Stimulated activated CD4-positive, alpha-beta T cell treated with anti-CD3 and anti-CD28 coated beads, Interleukin-1b, Interleukin-23, amount 100 ng/mL, for 4 hours (primary cell): ENCODE measurements around the gene ZNF789.

Experiments
- DNase-seq, 2 donors: peaks; one replicate each; pipeline ENCODE4 v3.0.0-alpha.2; 2020; ENCODE audit warnings: low read depth in 2 of 2

ZNF789 gene

DNA sequence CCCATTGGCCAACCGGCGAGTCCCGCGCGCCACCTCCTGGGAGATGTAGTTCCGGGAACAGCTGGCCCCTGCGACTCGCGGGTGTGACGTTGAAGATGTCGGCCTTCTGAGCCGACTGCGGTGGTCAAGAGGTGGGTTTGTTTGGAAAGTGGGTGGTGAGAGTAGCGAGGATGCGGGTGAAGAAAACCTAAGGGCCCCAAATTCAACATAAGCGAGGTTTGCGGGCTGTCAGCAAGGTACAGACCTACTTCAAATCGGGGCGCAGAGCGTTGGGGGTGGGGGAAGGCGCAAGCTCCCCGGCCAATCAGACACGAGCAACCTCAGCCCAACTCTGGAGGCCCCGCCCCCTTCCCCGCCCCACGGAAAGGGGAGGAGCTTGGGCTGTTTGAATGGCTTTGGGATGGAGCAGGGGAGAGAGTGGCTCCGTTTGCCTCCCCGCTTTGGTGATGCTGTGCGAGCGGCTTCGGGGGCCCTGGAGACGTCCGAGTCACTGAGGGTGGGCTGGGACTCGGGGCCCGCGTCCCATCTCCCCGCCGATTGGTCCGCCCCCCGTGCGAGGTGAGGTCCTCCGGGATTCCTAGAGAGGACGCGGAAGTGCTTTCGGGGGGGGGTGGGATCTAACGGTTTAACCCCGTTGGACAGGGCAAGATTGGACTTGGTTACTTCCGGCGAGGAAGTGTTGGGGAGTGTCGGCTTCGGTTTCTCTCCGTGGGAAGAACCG, 32.1 kb downstream of the ZNF789 start, which contains the start of gene ZKSCAN5:
Gene ZKSCAN5 (plus strand): TSS at position 60 of the 721 bp plus-strand sequence. CDS start 1,383 bp downstream, outside the sequence.
- DNase-seq: peak; percentile 97 to 98

DNA sequence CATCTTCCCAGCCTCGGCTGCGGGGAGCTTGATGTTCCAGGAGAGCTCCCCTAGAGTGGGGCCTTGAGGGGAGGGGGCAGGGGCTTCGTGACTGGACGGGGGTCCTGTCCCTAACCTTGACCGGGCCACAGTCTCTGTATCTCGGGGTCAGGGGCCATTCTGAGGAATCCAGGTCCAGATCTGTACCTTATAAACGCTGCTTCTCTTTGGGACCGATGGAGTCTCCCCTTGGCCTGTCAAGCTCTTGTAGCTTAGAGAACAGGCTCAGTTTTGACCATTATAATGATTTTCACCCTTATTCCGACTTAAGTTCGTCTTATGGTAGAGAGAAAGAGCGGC, 32.6 kb downstream of the ZNF789 start:
- no peak for DNase-seq

DNA sequence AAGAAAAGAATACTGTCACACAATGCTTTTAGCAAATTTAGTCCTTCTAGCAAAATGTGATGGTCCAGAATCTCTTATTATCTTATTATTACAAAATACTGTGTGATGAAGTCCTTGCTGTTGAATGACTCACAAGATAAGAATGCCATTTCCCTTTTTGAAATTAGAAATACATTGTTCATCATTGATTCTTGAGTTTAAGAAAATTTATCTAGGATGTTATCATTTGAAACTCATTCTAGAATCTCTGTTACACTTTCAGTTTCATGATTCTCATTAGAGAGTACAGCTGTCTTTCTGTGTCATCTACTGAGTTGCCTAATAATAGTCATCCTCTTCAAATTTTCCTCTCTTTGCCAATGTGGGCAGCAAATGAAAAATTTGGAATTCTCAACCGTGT, 41.4 kb downstream of the ZNF789 start:
- no peak for DNase-seq

DNA sequence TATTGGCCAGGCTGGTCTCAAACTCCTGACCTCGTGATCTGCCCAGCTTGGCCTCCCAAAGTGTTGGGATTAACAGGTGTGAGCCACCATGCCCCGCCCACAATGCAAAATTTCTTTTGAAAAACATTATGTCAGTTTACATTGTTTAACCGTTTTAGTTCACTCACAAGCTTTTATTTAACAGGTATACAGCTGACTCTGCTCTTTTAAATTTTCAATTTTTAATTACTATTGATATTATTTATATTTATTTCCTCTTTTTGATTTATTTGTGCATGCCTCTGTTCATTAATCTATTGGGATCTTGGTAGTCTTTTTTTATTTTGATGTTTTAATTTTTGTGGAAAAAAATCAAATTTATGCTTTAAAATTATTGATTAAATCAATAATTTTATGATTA, 48.7 kb downstream of the ZNF789 start:
- no peak for DNase-seq

DNA sequence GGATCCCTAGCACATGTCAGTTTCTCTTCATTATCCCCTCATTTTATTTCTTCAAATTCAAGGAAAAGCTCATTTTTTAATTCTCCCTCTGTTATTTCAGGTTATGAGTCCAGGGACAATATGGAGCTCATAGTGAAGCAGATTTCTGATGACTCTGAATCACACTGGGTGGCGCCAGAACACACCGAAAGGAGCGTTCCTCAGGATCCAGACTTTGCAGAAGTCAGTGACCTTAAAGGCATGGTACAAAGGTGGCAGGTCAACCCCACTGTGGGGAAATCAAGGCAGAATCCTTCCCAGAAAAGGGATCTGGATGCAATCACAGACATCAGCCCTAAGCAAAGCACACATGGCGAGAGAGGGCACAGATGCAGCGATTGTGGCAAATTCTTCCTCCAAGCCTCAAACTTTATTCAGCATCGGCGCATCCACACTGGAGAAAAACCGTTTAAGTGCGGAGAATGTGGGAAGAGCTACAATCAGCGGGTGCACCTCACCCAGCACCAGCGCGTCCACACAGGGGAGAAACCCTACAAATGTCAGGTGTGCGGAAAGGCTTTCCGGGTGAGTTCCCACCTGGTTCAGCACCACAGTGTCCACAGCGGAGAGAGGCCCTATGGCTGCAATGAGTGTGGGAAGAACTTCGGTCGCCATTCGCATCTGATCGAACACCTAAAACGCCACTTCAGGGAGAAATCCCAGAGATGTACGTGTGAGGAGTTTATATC, 53.2 kb downstream of the ZNF789 start:
- peak in 1 of 2 donors; percentile 9 for DNase-seq

DNA sequence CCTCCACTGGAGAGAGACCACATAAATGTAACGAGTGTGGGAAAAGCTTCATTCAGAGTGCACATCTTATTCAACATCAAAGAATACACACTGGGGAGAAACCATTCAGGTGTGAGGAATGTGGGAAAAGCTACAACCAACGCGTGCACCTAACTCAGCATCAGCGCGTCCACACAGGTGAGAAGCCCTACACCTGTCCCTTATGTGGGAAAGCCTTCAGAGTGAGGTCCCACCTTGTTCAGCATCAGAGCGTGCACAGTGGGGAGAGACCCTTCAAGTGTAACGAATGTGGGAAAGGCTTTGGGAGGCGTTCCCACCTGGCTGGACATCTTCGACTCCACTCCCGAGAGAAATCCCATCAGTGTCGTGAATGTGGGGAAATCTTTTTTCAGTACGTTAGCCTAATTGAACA, 58.7 kb downstream of the ZNF789 start:
- DNase-seq: no peak

DNA sequence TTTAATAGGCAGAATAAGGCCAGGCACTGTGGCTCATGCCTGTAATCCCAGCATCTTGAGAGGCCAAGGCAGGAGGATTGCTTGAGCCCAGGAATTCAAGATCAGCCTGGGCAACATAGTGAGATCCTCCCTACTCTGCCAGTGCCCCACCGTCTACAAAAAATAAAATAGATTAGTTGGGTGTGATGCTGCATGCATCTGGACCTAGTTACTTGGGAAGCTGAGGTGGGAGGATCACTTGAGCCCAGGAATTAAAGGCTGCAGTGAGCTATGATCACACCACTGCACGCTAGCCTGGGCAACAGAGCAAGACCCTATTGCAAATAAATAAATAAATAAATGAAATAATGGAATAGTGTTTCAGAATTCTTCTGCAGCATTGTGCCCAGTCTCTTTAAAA, 63.0 kb downstream of the ZNF789 start:
- no peak for DNase-seq
